GM12878 (cell line): ENCODE data around the gene IL17RB. TPM values are rescaled to one million over a fixed set of nuclear protein-coding genes. Genes with fewer than 3 reads are reported as not detected.

Experiments
- BMI1 ChIP-seq: fragments of 450-650 bp; IDR thresholded peaks from 2 replicates; pipeline ENCODE4 v1.6.1; 2016; ENCODE audit warnings: mild to moderate bottlenecking, moderate library complexity, borderline replicate concordance
- BRCA1 ChIP-seq: IDR thresholded peaks from 2 replicates; pipeline ENCODE4 v1.6.1; 2011; ENCODE audit warnings: low read depth, low read length, improper control_type of control experiment
- CHD2 ChIP-seq: IDR thresholded peaks from 2 replicates; pipeline ENCODE4 v1.6.1; 2011; ENCODE audit warnings: low read depth, low read length, improper control_type of control experiment, borderline replicate concordance
- CREB1 ChIP-seq: IDR thresholded peaks from 2 replicates; pipeline ENCODE4 v1.6.1; 2012; ENCODE audit warnings: low read depth, mild to moderate bottlenecking, inconsistent platforms
- E2F4 ChIP-seq: IDR thresholded peaks from 2 replicates; pipeline ENCODE4 v1.6.1; 2012; ENCODE audit warnings: low read depth, low read length, improper control_type of control experiment
- FOXM1 ChIP-seq: IDR thresholded peaks from 2 replicates; pipeline ENCODE4 v1.6.1; 2012; ENCODE audit warnings: low read depth, mild to moderate bottlenecking, inconsistent platforms, low read length, moderate library complexity
- IKZF1 ChIP-seq: fragments of 450-650 bp; conservative IDR thresholded peaks from 2 replicates; pipeline ENCODE4 v1.6.1; 2017; ENCODE audit warnings: antibody characterized with exemption, mild to moderate bottlenecking
- IRF5 ChIP-seq: fragments of 450-650 bp; IDR thresholded peaks from 2 replicates; pipeline ENCODE4 v1.6.1; 2017; ENCODE audit warnings: borderline replicate concordance
- KLF5 ChIP-seq: fragments of 450-650 bp; IDR thresholded peaks from 2 replicates; pipeline ENCODE4 v1.6.1; 2014; ENCODE audit warnings: mild to moderate bottlenecking; ENCODE audit not compliant: partially characterized antibody
- MEF2A ChIP-seq: IDR thresholded peaks from 2 replicates; pipeline ENCODE4 v1.6.1; 2011; ENCODE audit warnings: low read depth, mild to moderate bottlenecking, low read length, moderate library complexity; ENCODE audit not compliant: insufficient read depth
- NFIC ChIP-seq: IDR thresholded peaks from 2 replicates; pipeline ENCODE4 v1.6.1; 2012; ENCODE audit warnings: low read depth, mild to moderate bottlenecking, inconsistent platforms, low read length, moderate library complexity
- RAD21 ChIP-seq: IDR thresholded peaks from 2 replicates; pipeline ENCODE4 v1.6.1; 2011; ENCODE audit warnings: mild to moderate bottlenecking, low read depth, low read length, moderate library complexity; ENCODE audit not compliant: insufficient read depth
- SIN3A ChIP-seq: IDR thresholded peaks from 2 replicates; pipeline ENCODE4 v1.6.1; 2012; ENCODE audit warnings: low read depth, low read length, improper control_type of control experiment
- SMARCA5 ChIP-seq: fragments of 450-650 bp; IDR thresholded peaks from 2 replicates; pipeline ENCODE4 v1.6.1; 2017; ENCODE audit warnings: mild to moderate bottlenecking
- SP1 ChIP-seq: IDR thresholded peaks from one replicate; pipeline ENCODE4 v1.6.1; 2011; ENCODE audit warnings: low read depth, low read length
- SUZ12 ChIP-seq: fragments of 200-600 bp; sonication (generic); IDR thresholded peaks from one replicate; pipeline ENCODE4 v1.6.1; 2018; ENCODE audit warnings: antibody characterized with exemption, mild to moderate bottlenecking; ENCODE audit not compliant: unreplicated experiment
- polyA plus RNA-seq, 11 experiments: library from polyadenylated mRNA; depleted of rRNA in 4 of 11; unstranded in 6 of 11; stranded (reverse) in 5 of 11; fragments of >200 nt; fragmentation: Nextera tagmentation in 4 of 11; fragmentation: Illumina TruSeq in 1 of 11; extraction: Ambion mirVana in 4 of 11; extraction: Trizol in 1 of 11; gene quantifications; 1 replicate in 1 of 11; 2 replicates in 10 of 11; pipeline versions ENCODE4 v1.2.1 to v1.2.3, GENCODE V29; 2011 to 2016; ENCODE audit warnings: inconsistent platforms in 2 of 11, missing spikeins in 2 of 11, low read depth in 1 of 11
- total RNA-seq, 4 experiments: library from RNA; depleted of rRNA in 3 of 4; stranded (reverse); fragments of >200 nt in 3 of 4; fragmentation: Illumina TruSeq in 1 of 4; extraction: Trizol in 1 of 4; gene quantifications; 2 replicates each; pipeline versions ENCODE4 v1.2.1 to v1.2.3, GENCODE V29; 2013 to 2021
- TF ChIP-seq, protein P1 (sequence below): fragments of 150-350 bp; IDR thresholded peaks from 2 replicates; pipeline ENCODE4 v1.6.1; 2014; ENCODE audit warnings: mild to moderate bottlenecking, low read depth, low read length
- TF ChIP-seq, protein P2 (sequence below): fragments of 450-650 bp; IDR thresholded peaks from 2 replicates; pipeline ENCODE4 v1.6.1; 2017; ENCODE audit warnings: low read depth, mild to moderate bottlenecking, moderate library complexity
- TF ChIP-seq, protein P3 (sequence below): fragments of 450-650 bp; formaldehyde crosslinking; IDR thresholded peaks from 2 replicates; pipeline ENCODE4 v1.4.0; 2022; ENCODE audit warnings: mild to moderate bottlenecking, moderate library complexity

Gene IL17RB
- total and polyA plus RNA-seq, 10 of the 15 experiments (the other 5 are each of a cell fraction or from before 2014, with no cell fraction given): 1.9 to 17.2 (median 2.9) TPM

DNA sequence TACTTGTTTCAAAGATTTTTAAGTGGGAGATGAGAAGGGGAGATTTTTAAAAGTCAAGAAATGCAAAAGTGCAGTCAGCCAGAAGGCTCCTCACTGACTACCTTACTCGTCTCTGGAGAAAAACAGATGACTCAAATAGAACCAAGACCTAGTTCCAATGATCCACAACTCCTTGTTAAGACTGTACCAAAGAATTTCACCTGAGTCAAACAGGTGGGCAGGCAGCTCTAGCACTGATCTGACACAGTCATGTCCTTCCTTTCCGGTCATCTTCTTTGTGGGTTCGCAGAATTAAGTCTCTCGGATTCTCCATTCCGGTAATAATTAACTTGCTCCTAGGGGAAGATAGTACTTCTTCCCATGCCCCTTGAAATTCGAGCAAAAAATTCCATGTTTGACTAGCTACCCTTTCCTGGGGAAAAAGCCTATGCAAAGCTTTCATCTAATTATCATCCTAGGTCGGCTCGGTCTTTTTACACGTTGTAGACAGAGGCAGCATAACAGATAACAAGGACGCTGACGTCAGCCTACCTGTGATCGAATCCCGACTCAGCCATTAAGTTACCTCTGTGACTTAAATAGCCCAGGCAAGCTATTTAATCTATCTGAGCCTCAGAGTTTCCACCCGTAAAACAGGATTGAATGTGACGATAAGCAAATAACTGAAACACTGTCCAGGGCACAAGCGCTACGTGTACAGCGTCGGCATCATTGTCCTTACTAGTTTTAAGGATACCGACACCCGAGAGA lies 44.5 kb downstream of the IL17RB start (continued):
- TF ChIP-seq IRF5: no peak
- no peak for TF ChIP-seq CHD2
- TF ChIP-seq MEF2A: no peak
- no peak for TF ChIP-seq SP1
- TF ChIP-seq BRCA1: no peak
- TF ChIP-seq, protein P1, sequence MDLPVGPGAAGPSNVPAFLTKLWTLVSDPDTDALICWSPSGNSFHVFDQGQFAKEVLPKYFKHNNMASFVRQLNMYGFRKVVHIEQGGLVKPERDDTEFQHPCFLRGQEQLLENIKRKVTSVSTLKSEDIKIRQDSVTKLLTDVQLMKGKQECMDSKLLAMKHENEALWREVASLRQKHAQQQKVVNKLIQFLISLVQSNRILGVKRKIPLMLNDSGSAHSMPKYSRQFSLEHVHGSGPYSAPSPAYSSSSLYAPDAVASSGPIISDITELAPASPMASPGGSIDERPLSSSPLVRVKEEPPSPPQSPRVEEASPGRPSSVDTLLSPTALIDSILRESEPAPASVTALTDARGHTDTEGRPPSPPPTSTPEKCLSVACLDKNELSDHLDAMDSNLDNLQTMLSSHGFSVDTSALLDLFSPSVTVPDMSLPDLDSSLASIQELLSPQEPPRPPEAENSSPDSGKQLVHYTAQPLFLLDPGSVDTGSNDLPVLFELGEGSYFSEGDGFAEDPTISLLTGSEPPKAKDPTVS: no peak
- TF ChIP-seq E2F4: no peak
- TF ChIP-seq NFIC: no peak
- TF ChIP-seq, protein P2, sequence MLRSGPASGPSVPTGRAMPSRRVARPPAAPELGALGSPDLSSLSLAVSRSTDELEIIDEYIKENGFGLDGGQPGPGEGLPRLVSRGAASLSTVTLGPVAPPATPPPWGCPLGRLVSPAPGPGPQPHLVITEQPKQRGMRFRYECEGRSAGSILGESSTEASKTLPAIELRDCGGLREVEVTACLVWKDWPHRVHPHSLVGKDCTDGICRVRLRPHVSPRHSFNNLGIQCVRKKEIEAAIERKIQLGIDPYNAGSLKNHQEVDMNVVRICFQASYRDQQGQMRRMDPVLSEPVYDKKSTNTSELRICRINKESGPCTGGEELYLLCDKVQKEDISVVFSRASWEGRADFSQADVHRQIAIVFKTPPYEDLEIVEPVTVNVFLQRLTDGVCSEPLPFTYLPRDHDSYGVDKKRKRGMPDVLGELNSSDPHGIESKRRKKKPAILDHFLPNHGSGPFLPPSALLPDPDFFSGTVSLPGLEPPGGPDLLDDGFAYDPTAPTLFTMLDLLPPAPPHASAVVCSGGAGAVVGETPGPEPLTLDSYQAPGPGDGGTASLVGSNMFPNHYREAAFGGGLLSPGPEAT: no peak
- TF ChIP-seq SMARCA5: no peak
- peak; percentile 11; the same call in 1 of the 2 replicates for TF ChIP-seq IKZF1
- no peak for TF ChIP-seq KLF5
- TF ChIP-seq FOXM1: no peak
- no peak for TF ChIP-seq RAD21
- TF ChIP-seq, protein P3, sequence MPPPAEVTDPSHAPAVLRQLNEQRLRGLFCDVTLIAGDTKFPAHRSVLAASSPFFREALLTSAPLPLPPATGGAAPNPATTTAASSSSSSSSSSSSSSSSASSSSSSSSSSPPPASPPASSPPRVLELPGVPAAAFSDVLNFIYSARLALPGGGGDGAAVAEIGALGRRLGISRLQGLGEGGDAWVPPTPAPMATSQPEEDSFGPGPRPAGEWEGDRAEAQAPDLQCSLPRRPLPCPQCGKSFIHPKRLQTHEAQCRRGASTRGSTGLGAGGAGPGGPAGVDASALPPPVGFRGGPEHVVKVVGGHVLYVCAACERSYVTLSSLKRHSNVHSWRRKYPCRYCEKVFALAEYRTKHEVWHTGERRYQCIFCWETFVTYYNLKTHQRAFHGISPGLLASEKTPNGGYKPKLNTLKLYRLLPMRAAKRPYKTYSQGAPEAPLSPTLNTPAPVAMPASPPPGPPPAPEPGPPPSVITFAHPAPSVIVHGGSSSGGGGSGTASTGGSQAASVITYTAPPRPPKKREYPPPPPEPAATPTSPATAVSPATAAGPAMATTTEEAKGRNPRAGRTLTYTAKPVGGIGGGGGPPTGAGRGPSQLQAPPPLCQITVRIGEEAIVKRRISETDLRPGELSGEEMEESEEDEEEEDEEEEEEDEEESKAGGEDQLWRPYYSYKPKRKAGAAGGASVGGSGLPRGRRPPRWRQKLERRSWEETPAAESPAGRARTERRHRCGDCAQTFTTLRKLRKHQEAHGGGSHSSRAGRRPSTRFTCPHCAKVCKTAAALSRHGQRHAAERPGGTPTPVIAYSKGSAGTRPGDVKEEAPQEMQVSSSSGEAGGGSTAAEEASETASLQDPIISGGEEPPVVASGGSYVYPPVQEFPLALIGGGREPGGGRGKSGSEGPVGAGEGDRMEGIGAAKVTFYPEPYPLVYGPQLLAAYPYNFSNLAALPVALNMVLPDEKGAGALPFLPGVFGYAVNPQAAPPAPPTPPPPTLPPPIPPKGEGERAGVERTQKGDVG: no peak
- no peak for TF ChIP-seq SUZ12
- TF ChIP-seq CREB1: peak; percentile 63; the same call in 1 of the 2 replicates
- peak; percentile 23; the same call in 1 of the 2 replicates for TF ChIP-seq BMI1
- TF ChIP-seq SIN3A: no peak
